ENCODE data around the gene COMT. TPM values are rescaled to one million over a fixed set of nuclear protein-coding genes. Genes with fewer than 3 reads are reported as not detected.

Gene COMT
- total and polyA plus RNA-seq, 5 donors: 69.6 to 102 (median 85.1) TPM

DNA sequence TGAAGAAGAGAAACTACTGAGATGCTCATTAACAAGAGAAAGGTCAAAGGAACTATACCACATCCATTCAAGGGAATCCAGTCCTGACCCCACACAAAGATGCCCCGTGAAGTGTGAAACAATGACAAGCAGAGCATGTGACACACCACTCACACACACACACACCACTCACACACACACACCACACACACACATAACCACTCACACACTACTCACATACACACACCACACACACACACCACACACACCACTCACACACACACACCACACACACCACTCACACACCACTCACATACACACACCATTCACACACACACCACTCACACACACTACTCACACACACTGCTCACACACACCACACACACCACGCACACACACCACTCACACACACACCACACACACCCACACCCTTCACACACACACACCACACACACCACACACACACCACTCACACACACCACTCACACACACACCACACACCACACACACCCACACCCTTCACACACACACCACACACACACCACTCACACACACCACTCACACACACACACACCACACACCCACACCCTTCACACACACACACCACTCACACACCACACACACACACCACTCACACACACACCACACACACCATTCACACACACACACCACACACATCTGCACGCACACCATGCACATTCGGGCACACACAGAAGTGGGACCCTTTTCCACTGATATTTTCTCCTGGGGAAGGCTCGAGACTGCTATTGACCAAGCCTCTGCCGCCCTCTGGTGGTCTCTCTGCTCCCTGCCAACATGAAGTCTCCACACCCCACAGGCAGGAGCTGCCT lies 32.0 kb upstream of the COMT start:
- Histone ChIP-seq H3K9me3 (ENCODE audit: control insufficient read depth, low read length) (no peaks in the 10 kb centered on the region), H3K4me1 (ENCODE audit: control insufficient read depth, insufficient read depth, low read length) (no peaks in the 10 kb centered on the region), H3K27ac (ENCODE audit: low read length) (no peak overlapping the region), H3K4me3 (ENCODE audit: low read length) (no peak overlapping the region), H3K27me3 (ENCODE audit: control insufficient read depth, insufficient read depth) (no peaks in the 10 kb centered on the region)
- intact Hi-C loops (cut with DNase I): loop anchor here (2.0 kb wide), 1 partner anchor 179 kb away; no protein-coding TSS in a partner anchor
- DNase-seq (peak; percentile 85 to 95 (median 92)), ATAC-seq (peak; percentile 87 to 91)
- 33% methylated on average over 6 of the region's 6 CpGs for WGBS

DNA sequence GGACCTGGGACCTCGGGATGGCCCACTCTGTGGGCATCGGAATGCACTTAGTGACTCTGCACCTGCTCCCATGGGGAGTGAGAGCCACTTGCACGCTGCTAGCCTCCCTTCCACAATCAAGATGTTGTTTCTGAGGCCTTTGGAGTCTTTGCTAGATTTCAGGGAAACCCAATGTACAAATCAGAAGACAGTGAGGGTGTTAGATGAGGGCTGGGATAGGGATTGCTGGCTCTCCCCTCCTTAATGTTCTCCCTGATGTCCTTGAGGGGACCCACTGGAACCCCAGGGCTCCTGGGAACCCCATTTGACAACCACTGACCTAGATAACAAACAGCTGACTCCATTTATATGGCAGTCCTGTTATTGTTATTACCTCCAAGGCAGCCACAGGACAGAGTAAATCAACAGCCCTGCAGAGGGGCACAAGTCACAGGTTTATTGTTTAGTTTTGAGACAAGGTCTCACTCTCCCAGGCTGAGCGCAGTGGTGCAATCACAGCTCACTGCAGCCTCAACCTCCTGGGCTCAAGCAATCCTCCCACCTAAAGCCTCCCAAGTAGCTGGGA lies 31.3 kb upstream of the COMT start:
- Histone ChIP-seq H3K9me3 (ENCODE audit: control insufficient read depth, low read length) (no peaks in the 10 kb centered on the region), H3K4me1 (ENCODE audit: control insufficient read depth, insufficient read depth, low read length) (no peaks in the 10 kb centered on the region), H3K27ac (ENCODE audit: low read length) (no peak overlapping the region), H3K4me3 (ENCODE audit: low read length) (no peak overlapping the region), H3K27me3 (ENCODE audit: control insufficient read depth, insufficient read depth) (no peaks in the 10 kb centered on the region)
- peak in 1 of 3 donors; percentile 3 for DNase-seq
- no peak for ATAC-seq
- 36% methylated on average over 4 of the region's 4 CpGs for WGBS
- intact Hi-C loops (cut with DNase I): loop anchor here (2.0 kb wide), 1 partner anchor 179 kb away; no protein-coding TSS in a partner anchor

DNA sequence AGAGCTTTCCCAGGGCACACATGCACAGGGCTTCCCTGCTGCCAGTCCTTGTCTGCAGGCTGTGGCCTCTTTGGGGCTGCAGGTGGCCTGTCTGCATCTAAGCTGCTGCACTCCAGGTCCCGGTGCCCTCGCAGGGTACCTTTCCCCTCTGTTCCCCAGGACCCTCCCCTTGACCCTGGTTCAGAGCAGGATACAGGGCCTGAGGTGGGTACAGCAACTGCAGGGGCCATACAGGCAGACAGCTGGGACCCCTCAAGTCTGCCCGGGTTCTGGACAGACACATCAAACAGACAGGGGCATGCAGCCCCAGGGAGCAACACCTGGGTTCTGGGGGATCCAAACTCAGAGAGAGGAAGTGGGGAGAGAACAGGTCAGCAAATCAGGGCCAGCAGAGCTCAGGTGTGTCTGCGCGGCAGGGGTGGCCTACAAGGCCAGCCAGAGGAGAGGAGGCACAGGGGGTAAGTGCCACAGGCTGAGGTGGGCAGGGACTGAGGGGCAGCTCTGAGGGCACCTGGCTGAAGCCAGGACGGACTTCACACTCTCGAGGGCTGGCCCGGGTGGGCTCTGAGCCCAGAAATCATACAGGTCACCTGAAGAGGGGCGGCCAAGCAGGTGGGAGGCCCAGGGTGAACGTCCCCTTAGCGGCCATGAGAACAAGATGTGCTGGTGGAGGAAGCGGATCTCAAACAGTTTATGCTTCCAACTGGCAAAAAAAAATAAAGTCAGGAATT lies 29.9 kb upstream of the COMT start:
- 90% methylated on average over 12 of the region's 12 CpGs for WGBS
- DNase-seq: peak in 1 of 3 donors; percentile 28
- Histone ChIP-seq H3K27me3 (ENCODE audit: control insufficient read depth, insufficient read depth) (no peaks in the 10 kb centered on the region), H3K9me3 (ENCODE audit: control insufficient read depth, low read length) (no peaks in the 10 kb centered on the region), H3K4me3 (ENCODE audit: low read length) (no peak overlapping the region), H3K4me1 (ENCODE audit: control insufficient read depth, insufficient read depth, low read length) (no peaks in the 10 kb centered on the region), H3K27ac (ENCODE audit: low read length) (no peak overlapping the region)
- intact Hi-C loops (cut with DNase I): loop anchor here (2.0 kb wide), 1 partner anchor 181 kb away; no protein-coding TSS in a partner anchor
- no peak for ATAC-seq

DNA sequence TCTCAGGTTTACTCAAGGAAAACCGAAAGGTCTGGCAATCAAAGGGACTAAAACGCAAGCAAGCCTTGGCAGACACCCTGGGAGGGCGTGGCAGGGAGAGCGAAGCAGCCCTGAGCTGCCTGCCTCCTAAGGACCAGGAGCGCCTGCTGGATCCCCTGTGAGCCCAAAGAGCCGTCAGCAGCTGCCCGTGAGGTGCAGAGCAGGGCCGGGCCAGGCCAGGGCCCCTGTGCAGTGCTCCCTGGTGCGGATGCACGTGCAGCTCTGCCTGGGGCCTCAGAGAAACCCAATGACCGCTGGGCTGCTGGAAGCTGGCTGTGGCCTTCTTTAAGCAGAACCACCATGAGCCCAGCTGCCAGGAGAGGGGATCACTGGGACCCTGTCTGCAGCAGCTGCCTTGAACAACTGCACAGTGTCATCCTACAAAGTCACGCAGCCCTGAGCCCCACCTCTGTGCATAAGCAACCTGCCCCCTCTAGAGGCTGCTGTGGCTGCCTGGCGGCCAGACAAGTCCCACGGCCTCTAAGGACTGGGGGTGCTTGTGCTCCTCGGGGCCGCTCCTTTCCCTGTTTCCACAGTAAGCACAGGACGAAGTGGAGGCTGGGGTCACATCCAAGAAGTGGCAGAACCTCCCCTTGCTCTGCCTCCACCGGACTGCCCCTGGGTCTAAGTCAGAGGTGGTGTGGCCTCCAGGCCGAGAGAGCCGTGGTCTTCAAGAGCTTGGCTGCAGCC lies 29.1 kb upstream of the COMT start:
- intact Hi-C loops (cut with DNase I): no loop called here
- ATAC-seq: no peak
- Histone ChIP-seq H3K4me3 (ENCODE audit: low read length) (no peak overlapping the region), H3K27ac (ENCODE audit: low read length) (no peak overlapping the region), H3K27me3 (ENCODE audit: control insufficient read depth, insufficient read depth) (no peaks in the 10 kb centered on the region), H3K4me1 (ENCODE audit: control insufficient read depth, insufficient read depth, low read length) (no peaks in the 10 kb centered on the region), H3K9me3 (ENCODE audit: control insufficient read depth, low read length) (no peaks in the 10 kb centered on the region)
- peak in 1 of 3 donors; percentile 43 for DNase-seq
- WGBS: 80% methylated on average over 20 of the region's 20 CpGs

DNA sequence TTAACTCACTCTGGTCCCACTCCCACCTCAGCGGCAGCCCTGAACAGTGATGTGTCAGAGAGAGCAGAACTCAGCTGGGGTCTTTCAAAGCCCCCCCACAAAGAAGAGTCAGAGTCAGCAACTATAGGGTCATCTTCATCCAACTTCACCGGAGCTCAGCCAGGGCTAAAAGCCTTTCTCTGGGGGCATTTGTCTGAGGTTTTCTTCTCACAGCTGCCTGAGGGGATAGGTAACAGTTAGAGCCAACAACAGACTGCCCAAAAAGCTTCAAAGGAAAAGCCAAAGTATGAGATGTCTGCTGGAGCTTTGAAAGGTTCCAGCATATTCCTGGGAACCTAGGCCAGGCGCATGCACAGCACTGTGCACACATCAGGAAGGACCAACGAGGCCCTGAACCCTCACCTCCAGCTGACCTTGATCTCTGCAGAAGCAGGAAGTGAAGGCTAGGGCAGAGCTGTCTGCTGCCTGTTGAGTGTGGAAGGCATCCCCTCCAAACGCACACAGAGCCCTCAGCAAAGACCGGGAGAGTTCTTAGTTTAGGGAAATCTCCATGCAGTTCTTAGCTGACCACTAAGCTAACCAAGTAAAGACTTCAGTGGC lies 28.1 kb upstream of the COMT start:
- no peak for DNase-seq
- ATAC-seq: no peak
- no peak overlapping the region for H3K4me3 ChIP-seq (ENCODE audit: low read length)
- no peaks in the 10 kb centered on the region for H3K9me3 ChIP-seq (ENCODE audit: control insufficient read depth, low read length)
- H3K27me3 ChIP-seq (ENCODE audit: control insufficient read depth, insufficient read depth): no peaks in the 10 kb centered on the region
- H3K4me1 ChIP-seq (ENCODE audit: control insufficient read depth, insufficient read depth, low read length): no peaks in the 10 kb centered on the region
- H3K27ac ChIP-seq (ENCODE audit: low read length): no peak overlapping the region
- intact Hi-C loops (cut with DNase I): no loop called here
- 87% methylated on average over 6 of the region's 6 CpGs for WGBS

DNA sequence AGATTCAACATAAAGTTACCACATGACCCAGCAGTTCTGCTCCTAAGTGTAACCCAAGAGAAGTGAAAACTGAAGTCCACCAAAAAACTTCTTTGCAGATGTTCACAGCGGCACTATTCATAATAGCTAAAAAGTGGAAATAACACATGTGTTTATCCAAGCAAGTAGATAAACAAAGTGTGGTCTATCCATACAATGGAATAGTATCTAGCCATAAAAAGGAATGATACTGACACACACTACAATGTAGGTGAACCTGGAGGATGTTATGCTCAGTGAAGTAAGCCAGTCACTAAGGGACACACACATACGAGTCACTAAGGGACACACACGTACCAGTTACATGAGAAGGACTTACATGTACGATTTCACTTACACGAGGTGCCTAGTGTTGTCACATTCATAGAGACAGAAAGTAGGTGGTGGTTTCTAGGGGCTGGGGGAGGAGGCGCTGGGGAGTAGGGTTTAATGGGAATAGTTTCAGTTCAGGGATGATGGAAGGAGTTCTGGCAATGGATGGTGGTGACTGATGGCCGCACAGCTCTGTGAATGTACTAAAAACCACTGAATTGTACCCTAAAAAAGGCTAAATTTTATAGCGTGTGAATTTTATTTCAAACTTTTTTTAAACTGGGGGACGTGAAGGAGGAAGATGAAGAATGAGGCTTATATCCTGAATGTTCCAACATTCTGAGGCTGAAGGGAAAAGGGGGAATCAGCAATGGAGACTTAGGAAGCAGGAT lies 27.2 kb upstream of the COMT start:
- Histone ChIP-seq H3K4me3 (ENCODE audit: low read length) (no peak overlapping the region), H3K9me3 (ENCODE audit: control insufficient read depth, low read length) (no peaks in the 10 kb centered on the region), H3K4me1 (ENCODE audit: control insufficient read depth, insufficient read depth, low read length) (no peaks in the 10 kb centered on the region), H3K27me3 (ENCODE audit: control insufficient read depth, insufficient read depth) (no peaks in the 10 kb centered on the region), H3K27ac (ENCODE audit: low read length) (no peak overlapping the region)
- intact Hi-C loops (cut with DNase I): no loop called here
- no peak for DNase-seq
- ATAC-seq: no peak
- 97% methylated on average over 9 of the region's 9 CpGs for WGBS

DNA sequence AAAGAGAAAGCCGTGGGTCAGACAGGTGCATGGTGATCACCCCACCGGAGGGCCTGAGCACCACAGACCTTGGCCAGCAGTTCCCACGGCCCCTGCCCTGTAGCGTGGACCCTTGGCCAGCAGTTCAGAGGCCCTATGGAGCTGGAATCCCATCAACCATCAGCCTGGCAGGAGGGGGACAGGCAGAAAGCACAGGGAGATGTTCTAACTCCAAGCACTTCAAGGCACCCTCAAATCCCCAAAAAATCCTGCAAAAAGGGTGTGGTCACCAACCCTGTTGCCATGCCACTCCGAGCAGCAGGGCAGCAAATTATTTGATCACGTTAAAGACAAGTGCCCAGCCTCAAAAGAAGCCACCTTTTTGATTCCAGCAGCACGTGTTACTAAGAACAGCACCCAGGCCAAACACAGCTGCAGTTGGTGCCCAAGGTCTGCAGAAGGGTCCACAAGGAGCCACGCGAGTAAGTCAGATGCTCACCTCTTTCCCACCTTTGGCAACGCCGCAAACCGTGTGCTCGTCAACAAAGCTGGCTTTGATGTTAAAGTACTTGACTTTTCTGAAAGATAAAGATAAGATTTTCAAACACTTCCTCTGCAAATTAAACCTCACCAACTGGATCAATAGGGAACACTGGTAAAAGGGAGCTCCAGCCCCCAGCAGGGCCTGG lies 26.2 kb upstream of the COMT start:
- 88% methylated on average over 13 of the region's 13 CpGs for WGBS
- no peak for ATAC-seq
- intact Hi-C loops (cut with DNase I): no loop called here

DNA sequence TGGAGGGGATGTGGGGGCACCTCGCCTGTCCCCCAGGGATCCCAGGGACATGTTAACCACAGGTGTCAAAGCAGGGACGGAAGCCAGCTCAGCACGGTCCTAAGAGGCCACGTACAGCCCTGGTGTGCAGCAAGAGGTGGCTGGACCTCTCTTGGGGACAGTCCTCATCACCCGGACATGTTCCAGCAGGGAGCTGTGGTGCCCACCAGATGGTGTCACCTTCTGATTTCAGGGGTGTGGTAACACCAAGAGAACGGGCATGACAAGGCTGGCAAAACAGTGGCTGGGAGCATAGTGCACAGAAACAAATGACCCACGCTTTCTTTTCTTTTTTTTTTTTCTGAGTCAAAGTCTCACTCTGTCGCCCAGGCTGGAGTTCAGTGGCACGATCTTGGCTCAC lies 25.6 kb upstream of the COMT start:
- ATAC-seq: no peak
- Histone ChIP-seq H3K27ac (ENCODE audit: low read length) (no peak overlapping the region), H3K27me3 (ENCODE audit: control insufficient read depth, insufficient read depth) (no peaks in the 10 kb centered on the region), H3K4me3 (ENCODE audit: low read length) (no peak overlapping the region), H3K9me3 (ENCODE audit: control insufficient read depth, low read length) (no peaks in the 10 kb centered on the region), H3K4me1 (ENCODE audit: control insufficient read depth, insufficient read depth, low read length) (no peaks in the 10 kb centered on the region)
- no peak for DNase-seq
- 92% methylated on average over 9 of the region's 9 CpGs for WGBS
- intact Hi-C loops (cut with DNase I): no loop called here

More for the DNA sequence above, 26.2 kb upstream of the COMT start:
- no peak overlapping the region for H3K4me3 ChIP-seq (ENCODE audit: low read length)
- no peak for DNase-seq
- H3K9me3 ChIP-seq (ENCODE audit: control insufficient read depth, low read length): no peaks in the 10 kb centered on the region
- no peak overlapping the region for H3K27ac ChIP-seq (ENCODE audit: low read length)
- H3K4me1 ChIP-seq (ENCODE audit: control insufficient read depth, insufficient read depth, low read length): no peaks in the 10 kb centered on the region
- no peaks in the 10 kb centered on the region for H3K27me3 ChIP-seq (ENCODE audit: control insufficient read depth, insufficient read depth)

GRCh38 chr22:19916941-19917340 lies 24.6 kb upstream of the COMT start:
- Histone ChIP-seq H3K27me3 (ENCODE audit: control insufficient read depth, insufficient read depth) (no peaks in the 10 kb centered on the region), H3K4me1 (ENCODE audit: control insufficient read depth, insufficient read depth, low read length) (no peaks in the 10 kb centered on the region), H3K9me3 (ENCODE audit: control insufficient read depth, low read length) (no peaks in the 10 kb centered on the region), H3K4me3 (ENCODE audit: low read length) (no peak overlapping the region), H3K27ac (ENCODE audit: low read length) (no peak overlapping the region)
- intact Hi-C loops (cut with DNase I): no loop called here
- no peak for ATAC-seq
- DNase-seq: no peak
- 85% methylated on average over 7 of the region's 7 CpGs for WGBS

All from right cardiac atrium (tissue), 5 donors.